Measurements from ENCODE around the gene DHRS12.

The DHRS12 gene

DNA sequence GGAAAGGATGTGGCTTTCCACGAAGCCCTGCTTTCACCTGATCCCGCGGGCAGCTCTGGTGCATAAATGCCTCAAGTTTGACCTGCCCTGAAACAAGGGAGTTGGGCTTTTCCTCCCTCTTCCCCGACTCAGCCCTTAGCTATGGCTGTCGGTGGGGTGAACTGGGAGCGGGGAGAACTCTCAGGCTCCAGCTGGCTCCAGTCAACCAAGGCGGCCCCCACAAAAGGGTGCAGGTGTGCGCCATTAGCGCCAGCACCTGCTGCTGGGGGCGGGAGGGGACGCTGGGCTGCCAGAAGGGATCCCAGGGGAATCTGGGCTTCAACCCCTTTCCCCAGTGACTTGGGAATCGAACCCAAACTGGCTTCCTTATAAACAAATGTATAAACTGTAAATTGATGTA, 7.1 kb upstream of the DHRS12 start:
- H3K36me3 ChIP-seq (ENCODE audit: control insufficient read depth in 5 of 5, insufficient read depth in 5 of 5, low read length in 5 of 5), result no peaks in the 10 kb centered on the region
- H3K4me1 ChIP-seq (ENCODE audit: control insufficient read depth in 5 of 5, insufficient read depth in 5 of 5, low read length in 5 of 5), result peaks cover 0 to 23% (median 16%) of the 10 kb centered on the region in 5 donors
- peaks cover 0 to 3% (median 0%) of the 10 kb centered on the region in 5 donors for H3K27me3 ChIP-seq (ENCODE audit: control insufficient read depth in 5 of 5, insufficient read depth in 4 of 5, low read length in 5 of 5)
- H3K9me3 ChIP-seq (ENCODE audit: control insufficient read depth in 5 of 5, low read length in 5 of 5), result no peaks in the 10 kb centered on the region
- H3K4me3 ChIP-seq (ENCODE audit: low read depth in 1 of 5, low read length in 5 of 5), result no peak overlapping the region
- no peak overlapping the region for H3K27ac ChIP-seq (ENCODE audit: low read depth, low read length)
- no peak overlapping the region for H3K9ac ChIP-seq (ENCODE audit: low read length in 5 of 5)

DNA sequence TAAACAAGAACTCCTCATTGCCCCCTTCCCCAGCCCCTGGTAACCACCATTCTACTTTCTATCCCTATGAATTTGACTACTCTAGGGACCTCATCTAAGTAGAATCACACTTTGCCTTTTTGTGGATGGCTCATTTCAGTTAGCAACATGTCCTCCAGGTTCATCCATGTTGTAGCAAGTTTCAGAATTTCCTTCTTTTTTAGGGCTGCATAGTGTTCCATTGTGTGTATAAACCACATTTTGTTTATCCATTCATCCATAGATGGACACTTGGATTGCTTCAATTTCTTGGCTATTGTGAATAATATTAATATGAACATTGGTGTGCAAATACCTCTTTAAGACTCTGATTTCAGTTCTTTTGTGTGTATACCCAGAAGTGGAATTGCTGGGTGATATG, 4.8 kb upstream of the DHRS12 start:
- H3K36me3 ChIP-seq (ENCODE audit: control insufficient read depth in 5 of 5, insufficient read depth in 5 of 5, low read length in 5 of 5), result no peaks in the 10 kb centered on the region
- H3K9ac ChIP-seq (ENCODE audit: low read length in 5 of 5), result no peak overlapping the region
- no peak overlapping the region for H3K27ac ChIP-seq (ENCODE audit: low read depth, low read length)
- H3K27me3 ChIP-seq (ENCODE audit: control insufficient read depth in 5 of 5, insufficient read depth in 4 of 5, low read length in 5 of 5), result no peaks in the 10 kb centered on the region
- peaks cover 2 to 28% (median 26%) of the 10 kb centered on the region in 5 donors for H3K4me1 ChIP-seq (ENCODE audit: control insufficient read depth in 5 of 5, insufficient read depth in 5 of 5, low read length in 5 of 5)
- H3K9me3 ChIP-seq (ENCODE audit: control insufficient read depth in 5 of 5, low read length in 5 of 5), result no peaks in the 10 kb centered on the region
- H3K4me3 ChIP-seq (ENCODE audit: low read depth in 1 of 5, low read length in 5 of 5), result no peak overlapping the region

DNA sequence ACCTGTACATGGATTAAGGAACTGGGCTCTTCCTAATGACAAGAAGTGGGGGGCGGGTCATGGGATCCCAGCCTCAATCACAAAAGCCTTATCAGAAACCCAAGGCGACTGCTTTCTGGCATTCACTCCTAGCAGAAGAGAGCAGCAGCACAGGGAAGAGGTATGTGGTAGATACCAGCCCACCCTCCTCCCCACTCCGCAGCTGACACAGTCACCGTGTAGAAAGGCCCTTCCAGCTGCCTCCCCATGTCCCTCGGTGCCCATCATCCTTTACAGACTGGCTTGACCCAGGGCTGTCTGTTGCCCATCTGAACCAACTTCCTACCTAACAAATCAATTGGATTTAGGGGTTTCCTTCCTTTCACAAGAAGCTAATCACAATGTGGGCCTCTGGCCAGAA, 3.1 kb upstream of the DHRS12 start:
- peaks cover 12 to 42% (median 39%) of the 10 kb centered on the region in 5 donors for H3K4me1 ChIP-seq (ENCODE audit: control insufficient read depth in 5 of 5, insufficient read depth in 5 of 5, low read length in 5 of 5)
- H3K27ac ChIP-seq (ENCODE audit: low read depth, low read length), result peak overlapping the region; percentile 10

DNA sequence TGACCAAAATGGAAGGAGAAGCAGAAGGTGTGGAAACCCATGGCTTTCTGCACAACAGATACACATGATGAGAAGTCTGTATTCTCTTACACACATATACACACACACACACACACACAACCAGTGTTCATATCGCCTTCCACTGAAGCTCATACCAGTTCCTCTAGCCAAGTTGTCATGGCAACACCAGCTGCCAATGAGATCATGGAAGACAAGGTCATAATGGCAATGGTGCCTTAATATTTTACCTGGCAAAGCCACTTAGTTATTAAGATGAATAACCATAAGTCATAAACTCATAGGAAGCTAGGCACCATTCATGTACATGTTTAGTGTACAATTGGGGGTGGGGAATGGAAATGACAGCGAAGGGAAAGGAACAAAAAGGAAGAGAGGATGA, 2.6 kb upstream of the DHRS12 start:
- Histone ChIP-seq H3K4me1 (ENCODE audit: control insufficient read depth in 5 of 5, insufficient read depth in 5 of 5, low read length in 5 of 5) (peaks cover 15 to 44% (median 40%) of the 10 kb centered on the region in 5 donors), H3K36me3 (ENCODE audit: control insufficient read depth in 5 of 5, insufficient read depth in 5 of 5, low read length in 5 of 5) (no peaks in the 10 kb centered on the region), H3K27ac (ENCODE audit: low read depth, low read length) (peak overlapping the region; percentile 99), H3K4me3 (ENCODE audit: low read depth in 1 of 5, low read length in 5 of 5) (no peak overlapping the region), H3K9ac (ENCODE audit: low read length in 5 of 5) (no peak overlapping the region), H3K9me3 (ENCODE audit: control insufficient read depth in 5 of 5, low read length in 5 of 5) (no peaks in the 10 kb centered on the region), H3K27me3 (ENCODE audit: control insufficient read depth in 5 of 5, insufficient read depth in 4 of 5, low read length in 5 of 5) (no peaks in the 10 kb centered on the region)

More for the DNA sequence above, 3.1 kb upstream of the DHRS12 start:
- Histone ChIP-seq H3K4me3 (ENCODE audit: low read depth in 1 of 5, low read length in 5 of 5) (no peak overlapping the region), H3K27me3 (ENCODE audit: control insufficient read depth in 5 of 5, insufficient read depth in 4 of 5, low read length in 5 of 5) (no peaks in the 10 kb centered on the region), H3K9me3 (ENCODE audit: control insufficient read depth in 5 of 5, low read length in 5 of 5) (no peaks in the 10 kb centered on the region), H3K9ac (ENCODE audit: low read length in 5 of 5) (no peak overlapping the region), H3K36me3 (ENCODE audit: control insufficient read depth in 5 of 5, insufficient read depth in 5 of 5, low read length in 5 of 5) (no peaks in the 10 kb centered on the region)

DNA sequence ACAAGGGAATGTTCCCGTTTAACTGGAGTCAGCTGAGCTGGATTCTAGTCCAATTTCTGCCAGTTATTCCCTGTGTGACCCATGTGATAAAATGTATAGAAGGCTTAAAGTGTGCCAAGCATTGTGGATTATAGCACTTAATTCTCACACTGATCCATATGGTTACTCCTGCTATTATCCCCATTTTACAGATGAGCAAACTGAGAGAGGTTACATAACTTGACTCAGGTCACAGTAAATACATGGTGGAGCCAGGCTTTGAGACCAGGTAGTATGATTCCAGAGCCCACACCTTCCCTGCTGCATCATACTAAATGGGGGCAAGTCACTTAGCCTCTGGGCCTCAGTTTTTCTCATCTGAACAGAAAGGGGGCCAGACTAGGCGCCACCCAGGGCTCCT, 2.0 kb upstream of the DHRS12 start:
- H3K9me3 ChIP-seq (ENCODE audit: control insufficient read depth in 5 of 5, low read length in 5 of 5), result no peaks in the 10 kb centered on the region
- H3K27ac ChIP-seq (ENCODE audit: low read depth, low read length), result peak overlapping the region; percentile 99
- H3K9ac ChIP-seq (ENCODE audit: low read length in 5 of 5), result peak overlapping the region in 1 of 5 donors; percentile 97
- H3K4me3 ChIP-seq (ENCODE audit: low read depth in 1 of 5, low read length in 5 of 5), result no peak overlapping the region
- no peaks in the 10 kb centered on the region for H3K27me3 ChIP-seq (ENCODE audit: control insufficient read depth in 5 of 5, insufficient read depth in 4 of 5, low read length in 5 of 5)
- no peaks in the 10 kb centered on the region for H3K36me3 ChIP-seq (ENCODE audit: control insufficient read depth in 5 of 5, insufficient read depth in 5 of 5, low read length in 5 of 5)
- H3K4me1 ChIP-seq (ENCODE audit: control insufficient read depth in 5 of 5, insufficient read depth in 5 of 5, low read length in 5 of 5), result peaks cover 17 to 50% (median 45%) of the 10 kb centered on the region in 5 donors

DNA sequence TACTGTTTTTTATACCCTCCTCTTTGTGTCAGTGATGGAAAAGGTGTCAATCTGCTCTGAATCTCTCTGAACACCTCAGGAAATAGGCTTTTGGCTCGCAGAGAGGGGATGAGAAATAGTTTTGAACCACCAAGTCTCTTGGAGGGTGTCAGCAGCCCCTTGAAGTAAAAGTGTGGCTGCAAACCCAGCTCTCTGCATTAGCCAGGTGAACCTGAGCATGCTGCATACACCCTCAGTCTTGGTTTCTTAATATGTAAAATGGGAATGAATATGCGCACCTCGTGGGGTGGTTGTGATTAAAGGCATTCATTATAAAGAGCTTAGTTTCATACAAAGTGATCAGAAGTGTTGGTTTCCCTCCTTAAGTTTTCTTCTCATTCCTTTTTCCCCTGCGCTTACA, 1.4 kb upstream of the DHRS12 start:
- Histone ChIP-seq H3K9me3 (ENCODE audit: control insufficient read depth in 5 of 5, low read length in 5 of 5) (no peaks in the 10 kb centered on the region), H3K4me1 (ENCODE audit: control insufficient read depth in 5 of 5, insufficient read depth in 5 of 5, low read length in 5 of 5) (peaks cover 17 to 56% (median 51%) of the 10 kb centered on the region in 5 donors), H3K36me3 (ENCODE audit: control insufficient read depth in 5 of 5, insufficient read depth in 5 of 5, low read length in 5 of 5) (no peaks in the 10 kb centered on the region), H3K27me3 (ENCODE audit: control insufficient read depth in 5 of 5, insufficient read depth in 4 of 5, low read length in 5 of 5) (no peaks in the 10 kb centered on the region), H3K27ac (ENCODE audit: low read depth, low read length) (peak overlapping the region; percentile 99), H3K9ac (ENCODE audit: low read length in 5 of 5) (peak overlapping the region; percentile 1 to 97 (median 91)), H3K4me3 (ENCODE audit: low read depth in 1 of 5, low read length in 5 of 5) (peak overlapping the region in 4 of 5 donors; percentile 74 to 88 (median 79))

DNA sequence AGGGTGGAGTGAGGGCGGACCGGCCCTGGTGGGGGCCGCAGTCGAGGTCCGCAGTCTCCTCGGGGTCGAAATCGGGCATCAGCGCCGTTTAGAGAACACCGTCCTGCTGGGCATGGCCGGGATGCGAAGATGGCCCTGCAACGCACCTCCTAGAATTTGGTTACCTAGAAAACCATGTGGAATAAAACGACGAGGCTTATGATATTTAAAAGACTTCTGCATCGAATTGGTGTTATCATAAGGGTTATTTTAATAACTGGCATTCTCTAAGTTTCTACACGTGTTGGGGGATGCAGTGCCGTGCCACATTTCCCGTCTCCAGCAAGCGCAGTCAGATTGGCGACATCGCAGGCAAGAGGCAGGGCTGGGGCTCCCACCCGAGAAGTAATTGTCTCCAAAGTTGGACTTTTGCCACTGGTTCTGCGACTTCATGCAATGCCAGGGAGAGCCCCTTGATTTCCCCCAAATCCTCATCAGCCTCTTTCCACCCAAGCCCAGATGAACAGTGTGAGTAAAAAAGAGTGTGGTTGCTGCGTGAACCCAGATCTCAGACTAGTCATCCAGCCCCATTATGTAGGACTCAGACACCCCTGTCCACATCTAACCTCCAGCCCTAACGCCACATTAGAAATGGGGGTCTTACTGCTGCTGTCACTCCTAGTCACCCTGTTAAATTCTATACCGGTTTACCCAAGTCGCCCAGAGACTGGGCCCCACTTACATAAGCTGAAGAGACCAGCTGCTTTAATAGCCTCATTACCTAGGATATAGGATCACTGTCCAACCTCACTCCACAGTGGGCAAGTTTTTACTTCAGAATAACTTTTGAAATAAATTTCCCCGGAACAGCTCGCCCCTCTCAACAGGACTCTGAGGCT, 571 bp upstream of the DHRS12 start:
- peak overlapping the region; percentile 99 for H3K27ac ChIP-seq (ENCODE audit: low read depth, low read length)
- H3K27me3 ChIP-seq (ENCODE audit: control insufficient read depth in 5 of 5, insufficient read depth in 4 of 5, low read length in 5 of 5), result no peaks in the 10 kb centered on the region
- H3K4me3 ChIP-seq (ENCODE audit: low read depth in 1 of 5, low read length in 5 of 5), result peak overlapping the region; percentile 74 to 88 (median 80)
- H3K4me1 ChIP-seq (ENCODE audit: control insufficient read depth in 5 of 5, insufficient read depth in 5 of 5, low read length in 5 of 5), result peaks cover 17 to 61% (median 53%) of the 10 kb centered on the region in 5 donors
- H3K36me3 ChIP-seq (ENCODE audit: control insufficient read depth in 5 of 5, insufficient read depth in 5 of 5, low read length in 5 of 5), result no peaks in the 10 kb centered on the region
- peak overlapping the region; percentile 71 to 97 (median 92) for H3K9ac ChIP-seq (ENCODE audit: low read length in 5 of 5)
- H3K9me3 ChIP-seq (ENCODE audit: control insufficient read depth in 5 of 5, low read length in 5 of 5), result no peaks in the 10 kb centered on the region

DNA sequence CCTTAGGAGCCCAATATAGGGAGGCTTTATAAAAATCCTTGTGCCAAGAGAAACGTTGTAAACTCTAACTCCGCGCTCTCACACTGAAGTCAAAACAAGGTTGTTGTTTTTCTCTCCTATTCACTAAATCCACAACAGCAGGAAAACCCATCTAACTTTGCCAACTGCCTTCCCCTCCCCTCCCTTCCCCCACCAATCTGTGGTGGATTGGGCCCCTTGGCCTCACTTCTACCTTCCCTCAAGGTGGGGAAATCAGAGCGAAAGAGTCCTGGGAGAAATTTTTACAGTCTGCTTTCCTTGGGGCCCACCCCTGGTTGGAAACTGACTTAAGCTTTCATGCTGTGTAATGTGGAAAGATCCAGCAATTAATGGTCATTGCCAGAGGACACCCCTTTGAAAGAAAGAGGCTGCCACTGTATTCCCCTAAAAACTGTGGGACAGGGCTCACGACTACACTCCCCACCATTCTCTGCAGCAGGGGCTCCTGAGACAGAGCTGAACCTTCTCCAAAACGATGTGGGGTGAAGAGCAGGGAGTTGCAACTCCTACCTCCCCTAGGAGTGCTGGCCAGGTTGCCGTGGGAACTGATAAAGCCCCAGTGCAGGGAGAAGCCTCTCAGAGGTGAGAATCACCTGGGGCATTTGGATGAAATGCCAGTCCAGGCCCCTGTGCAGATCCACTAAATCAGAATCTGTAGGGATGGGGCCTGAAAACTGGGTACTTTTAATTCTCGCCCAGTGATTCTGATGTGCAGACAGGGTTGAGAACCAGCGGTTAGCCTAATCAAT, 1.1 kb downstream of the DHRS12 start:
- peak overlapping the region; percentile 99 for H3K27ac ChIP-seq (ENCODE audit: low read depth, low read length)
- H3K4me3 ChIP-seq (ENCODE audit: low read depth in 1 of 5, low read length in 5 of 5), result peak overlapping the region; percentile 74 to 92 (median 80)
- H3K36me3 ChIP-seq (ENCODE audit: control insufficient read depth in 5 of 5, insufficient read depth in 5 of 5, low read length in 5 of 5), result peaks cover 0 to 13% (median 8%) of the 10 kb centered on the region in 5 donors
- H3K9me3 ChIP-seq (ENCODE audit: control insufficient read depth in 5 of 5, low read length in 5 of 5), result no peaks in the 10 kb centered on the region
- H3K9ac ChIP-seq (ENCODE audit: low read length in 5 of 5), result peak overlapping the region; percentile 89 to 97 (median 92)
- H3K4me1 ChIP-seq (ENCODE audit: control insufficient read depth in 5 of 5, insufficient read depth in 5 of 5, low read length in 5 of 5), result peaks cover 17 to 61% (median 53%) of the 10 kb centered on the region in 5 donors
- H3K27me3 ChIP-seq (ENCODE audit: control insufficient read depth in 5 of 5, insufficient read depth in 4 of 5, low read length in 5 of 5), result no peaks in the 10 kb centered on the region

DNA sequence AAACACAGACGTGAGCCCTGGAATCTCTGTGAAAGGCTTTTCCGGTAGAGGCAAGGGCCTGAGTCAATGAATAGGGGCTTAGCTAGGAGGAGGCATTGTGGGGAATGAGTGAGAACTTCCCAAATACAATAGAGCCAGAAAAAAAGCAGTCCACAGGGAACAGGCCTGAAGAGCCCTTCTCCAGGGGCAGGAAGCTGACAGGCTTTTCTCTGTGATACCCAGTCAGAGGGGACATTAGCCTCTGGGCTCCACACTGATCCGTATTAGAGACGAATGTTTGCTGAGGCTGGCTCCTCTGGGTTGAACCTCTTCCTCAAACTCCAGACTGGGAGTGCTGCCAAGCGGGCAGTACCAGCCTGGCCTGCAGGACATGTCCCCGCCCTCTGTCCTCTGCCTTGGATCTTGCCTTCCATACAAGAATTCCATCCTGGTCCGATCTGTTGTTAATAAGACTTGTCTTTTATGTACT, 2.3 kb downstream of the DHRS12 start:
- peaks cover 17 to 61% (median 53%) of the 10 kb centered on the region in 5 donors for H3K4me1 ChIP-seq (ENCODE audit: control insufficient read depth in 5 of 5, insufficient read depth in 5 of 5, low read length in 5 of 5)
- H3K36me3 ChIP-seq (ENCODE audit: control insufficient read depth in 5 of 5, insufficient read depth in 5 of 5, low read length in 5 of 5), result peaks cover 0 to 23% (median 19%) of the 10 kb centered on the region in 5 donors
- no peaks in the 10 kb centered on the region for H3K9me3 ChIP-seq (ENCODE audit: control insufficient read depth in 5 of 5, low read length in 5 of 5)
- H3K9ac ChIP-seq (ENCODE audit: low read length in 5 of 5), result peak overlapping the region; percentile 14 to 65 (median 58)
- H3K27ac ChIP-seq (ENCODE audit: low read depth, low read length), result peak overlapping the region; percentile 99
- no peaks in the 10 kb centered on the region for H3K27me3 ChIP-seq (ENCODE audit: control insufficient read depth in 5 of 5, insufficient read depth in 4 of 5, low read length in 5 of 5)
- peak overlapping the region in 2 of 5 donors; percentile 23 to 36 for H3K4me3 ChIP-seq (ENCODE audit: low read depth in 1 of 5, low read length in 5 of 5)
